GM18858 (cell line): ENCODE measurements around the gene CTSS.
"Not testable (repeated sequence)": the region's sequence is repeated elsewhere in the genome, so short reads cannot be mapped to it uniquely, and the experiment has no call there.

Experiments used
- ATAC-seq: cut with Tn5 transposase; IDR thresholded peaks from one replicate; pipeline ENCODE4 v1.9.1; 2021; ENCODE audit not compliant: unreplicated experiment

CTSS gene

DNA sequence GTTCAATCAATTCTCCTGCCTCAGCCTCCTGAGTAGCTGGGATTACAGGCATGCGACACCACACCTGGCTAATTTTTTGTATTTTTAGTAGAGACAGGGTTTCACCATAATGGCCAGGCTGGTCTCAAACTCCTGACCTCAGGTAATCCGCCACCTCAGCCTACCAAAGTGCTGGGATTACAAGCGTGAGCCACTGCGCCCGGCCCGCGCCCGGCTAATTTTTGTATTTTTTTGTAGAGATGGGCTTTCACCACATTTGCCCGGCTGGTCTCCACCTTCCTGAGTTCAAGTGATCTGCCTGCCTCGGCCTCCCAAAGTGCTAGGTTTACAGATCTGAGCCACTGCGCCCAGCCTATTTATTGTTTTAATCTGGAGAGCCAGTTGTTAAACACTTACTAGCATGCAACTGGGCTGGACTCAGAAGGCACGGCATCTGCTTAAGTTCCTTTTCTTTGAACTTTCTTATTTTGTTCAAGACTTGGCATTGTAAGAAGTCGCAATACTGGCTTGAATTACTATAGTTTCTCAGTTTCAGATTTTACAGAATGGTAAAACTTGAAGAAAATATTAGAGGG is 10.4 kb upstream of the CTSS start:
- ATAC-seq: not testable (repeated sequence)

DNA sequence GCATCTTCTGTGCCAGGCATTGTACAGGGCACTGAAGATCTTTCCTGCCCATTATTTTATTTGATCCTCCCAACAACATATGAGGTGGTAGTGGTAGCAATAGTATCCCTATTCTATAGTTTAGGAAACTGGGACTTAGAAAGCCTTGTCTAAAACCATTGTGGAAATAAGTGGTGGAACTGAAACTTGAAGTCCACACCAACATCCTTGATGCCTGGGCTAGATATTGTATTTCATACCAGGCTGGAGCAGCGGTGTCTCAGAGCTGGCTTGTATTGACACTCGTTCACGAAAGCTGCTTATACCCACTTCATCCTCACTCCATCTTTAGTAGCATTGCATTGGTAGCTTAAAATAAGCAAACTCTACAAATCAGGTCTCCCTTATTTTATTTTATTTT is 9.7 kb upstream of the CTSS start:
- ATAC-seq: no peak

DNA sequence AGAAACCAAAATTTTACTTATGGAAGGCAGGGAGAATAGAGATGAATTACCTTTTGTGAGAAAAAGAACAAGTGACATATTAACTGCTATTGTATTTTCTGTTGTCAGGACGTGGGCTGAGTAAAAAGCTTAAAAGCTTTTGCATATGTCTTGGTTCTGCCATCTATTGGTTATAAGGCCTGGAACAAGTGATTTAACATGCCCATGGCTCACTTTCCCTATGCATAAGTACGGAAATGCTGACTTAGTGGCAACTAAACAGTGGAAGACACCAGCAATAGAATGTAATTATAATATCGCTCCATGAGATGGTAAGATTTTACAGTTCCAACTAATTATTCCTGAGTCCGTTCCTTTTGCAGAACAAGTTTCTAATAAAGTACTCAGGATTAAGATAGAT is 6.7 kb upstream of the CTSS start:
- ATAC-seq: no peak

DNA sequence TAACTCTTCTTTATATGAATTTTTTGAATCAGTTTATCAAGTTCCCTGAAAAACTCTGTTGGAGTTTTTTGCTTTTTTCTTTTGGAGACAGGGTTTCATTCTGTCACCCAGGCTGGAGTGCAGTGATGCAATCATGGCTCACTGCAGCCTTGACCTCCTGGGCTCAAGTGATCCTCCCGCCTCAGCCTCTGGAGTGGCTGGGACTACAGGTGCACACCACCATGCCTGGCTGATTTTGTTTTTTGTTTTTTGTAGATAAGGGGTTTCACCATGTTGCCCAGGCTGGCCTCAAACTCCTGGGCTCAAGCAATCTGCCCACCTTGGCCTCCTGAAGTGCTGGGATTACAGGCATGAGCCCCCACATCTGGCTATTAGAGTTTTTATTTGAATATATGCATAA is 2.1 kb upstream of the CTSS start:
- ATAC-seq: not testable (repeated sequence)

DNA sequence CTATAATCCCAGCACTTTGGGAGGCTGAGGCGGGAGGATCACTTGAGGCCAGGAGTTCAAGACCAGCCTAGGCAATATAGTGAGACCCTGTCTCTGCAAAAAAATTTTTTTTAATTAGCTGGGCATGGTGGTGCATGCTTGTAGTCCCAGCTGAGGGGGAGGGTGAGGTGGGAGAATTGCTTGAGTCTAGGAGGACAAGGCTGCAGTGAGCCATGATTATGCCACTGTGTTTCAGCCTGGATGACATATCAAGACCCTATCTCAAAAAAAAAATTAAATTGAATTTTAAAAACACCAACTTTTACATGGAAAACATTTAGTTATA is 361 bp upstream of the CTSS start:
- not testable (repeated sequence) for ATAC-seq

DNA sequence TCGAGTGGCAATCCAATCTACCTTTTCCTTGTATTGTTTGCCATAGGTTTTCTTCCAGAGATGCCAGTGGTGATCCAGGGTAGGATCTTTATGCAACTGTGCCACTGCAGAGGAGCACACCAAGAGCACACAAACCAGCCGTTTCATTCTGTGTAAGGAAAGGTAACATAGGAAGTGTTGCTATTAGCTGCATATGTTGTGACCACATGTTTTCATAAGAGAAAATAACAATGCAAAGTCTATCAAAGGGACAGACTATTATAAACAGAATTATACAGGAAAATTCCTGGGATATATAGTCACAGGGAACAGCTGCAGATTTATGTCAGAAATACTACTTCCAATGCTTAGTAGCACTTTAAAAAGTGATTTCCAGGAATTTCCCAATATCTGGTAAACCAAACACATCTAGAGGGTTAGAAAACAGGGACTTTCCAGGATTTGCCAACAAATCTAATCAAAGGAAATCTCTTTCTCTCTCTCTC is 919 bp downstream of the CTSS start:
- no peak for ATAC-seq

DNA sequence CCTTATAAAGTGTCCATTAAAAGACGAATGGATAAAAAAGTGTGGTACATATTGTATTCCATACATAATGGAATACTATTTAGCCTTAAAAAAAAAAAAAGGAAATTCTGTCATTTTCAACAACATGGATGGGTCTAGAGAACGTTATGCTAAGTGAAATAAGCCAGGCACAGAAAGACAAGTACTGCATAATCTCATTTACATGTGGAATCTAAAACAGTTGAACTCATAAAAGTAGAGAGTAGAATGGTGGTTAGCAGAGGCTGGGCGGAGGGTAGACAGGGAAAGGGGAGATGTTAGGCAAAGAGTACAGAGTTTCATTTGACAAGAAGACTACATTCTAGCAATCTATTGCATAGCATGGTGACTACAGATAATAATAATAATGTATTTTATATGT is 2.6 kb downstream of the CTSS start:
- ATAC-seq: no peak

DNA sequence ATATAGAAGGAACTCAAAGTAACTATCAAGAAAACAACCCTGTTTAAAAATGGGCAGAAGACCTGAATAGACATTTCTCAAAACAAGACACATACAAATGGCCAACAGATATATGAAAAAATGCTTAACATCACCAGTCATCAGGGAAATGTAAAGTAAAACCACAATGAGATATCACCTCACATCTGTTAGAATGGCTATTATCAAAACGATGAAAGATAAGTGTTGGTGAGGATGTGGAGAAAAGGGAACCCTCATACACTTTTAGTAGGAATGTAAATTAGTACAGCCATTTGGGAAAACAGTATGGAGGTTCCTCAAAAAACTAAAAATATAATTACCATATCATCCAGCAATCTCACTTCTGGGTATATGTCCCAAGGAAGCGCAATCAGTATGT is 3.0 kb downstream of the CTSS start:
- ATAC-seq: no peak

DNA sequence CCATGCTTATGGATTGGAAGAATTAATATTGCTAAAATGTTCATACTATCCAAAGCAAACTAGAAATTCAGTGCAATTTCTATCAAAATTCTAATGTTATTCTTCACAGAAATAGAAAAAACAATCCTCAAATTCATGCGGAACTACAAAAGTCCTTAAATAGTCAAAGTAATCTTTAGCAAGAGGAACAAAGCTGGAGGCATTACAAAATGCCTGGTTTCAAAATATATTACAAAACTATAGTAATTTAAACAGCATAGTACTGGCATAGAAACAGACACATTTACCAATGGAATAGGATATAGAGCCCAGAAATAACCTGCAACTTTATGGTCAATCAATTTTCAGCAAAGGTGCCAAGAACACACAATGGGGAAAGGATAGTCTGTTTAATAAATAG is 3.8 kb downstream of the CTSS start:
- no peak for ATAC-seq

DNA sequence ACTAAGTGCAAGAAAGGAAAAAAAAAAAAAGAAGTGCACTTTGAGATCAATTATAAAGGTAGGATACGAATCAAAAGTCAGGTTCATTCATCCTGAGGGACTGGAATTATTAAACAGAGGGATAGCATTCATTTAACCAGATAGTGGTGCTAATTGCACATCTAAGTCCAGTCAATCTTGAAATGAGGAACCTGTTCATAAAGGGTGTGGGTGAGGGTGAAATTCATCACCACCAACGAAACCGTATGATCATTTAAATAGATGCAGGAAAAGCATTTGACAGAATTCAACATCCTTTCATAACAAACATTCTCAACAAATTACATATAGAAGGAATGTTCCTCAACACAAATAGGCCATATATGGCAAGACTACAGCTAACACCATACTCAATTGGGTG is 5.6 kb downstream of the CTSS start:
- ATAC-seq: no peak

DNA sequence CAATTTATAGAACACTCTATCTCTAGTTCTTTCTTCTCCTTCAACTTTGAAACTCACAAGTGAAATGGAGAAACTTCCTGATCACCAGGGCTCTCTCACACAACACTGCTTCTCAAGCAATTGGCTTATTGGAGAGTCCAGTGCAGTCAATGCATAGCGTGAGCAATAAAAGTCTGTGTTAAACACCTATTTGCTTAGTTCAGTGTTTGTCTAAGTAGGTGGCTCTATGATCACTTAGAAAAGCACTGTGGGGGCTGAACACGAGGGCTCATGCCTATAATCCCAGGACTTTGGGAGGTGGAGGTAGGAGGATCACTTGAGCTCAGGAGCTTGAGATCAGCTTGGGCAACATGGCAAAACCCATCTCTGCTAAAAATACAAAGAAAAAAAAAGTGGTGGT is 12.2 kb downstream of the CTSS start:
- no peak for ATAC-seq

DNA sequence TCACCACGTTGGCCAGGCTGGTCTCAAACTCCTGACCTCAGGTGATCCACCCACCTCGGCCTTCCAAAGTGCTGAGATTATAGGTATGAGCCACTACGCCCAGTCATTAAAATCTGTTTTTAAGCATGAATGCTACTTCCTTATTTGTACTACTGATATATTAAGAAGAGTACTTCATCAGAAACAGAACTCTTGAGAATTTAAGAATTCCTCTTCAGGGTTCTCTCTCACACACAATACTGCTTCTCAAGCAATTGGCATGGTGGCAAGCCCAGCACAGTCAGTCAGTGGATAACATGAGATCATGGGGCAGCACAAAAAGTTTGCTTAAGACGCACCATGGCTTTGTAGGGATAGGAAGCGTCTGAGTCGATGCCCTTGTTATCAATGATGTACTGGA is 14.1 kb downstream of the CTSS start:
- ATAC-seq: no peak

DNA sequence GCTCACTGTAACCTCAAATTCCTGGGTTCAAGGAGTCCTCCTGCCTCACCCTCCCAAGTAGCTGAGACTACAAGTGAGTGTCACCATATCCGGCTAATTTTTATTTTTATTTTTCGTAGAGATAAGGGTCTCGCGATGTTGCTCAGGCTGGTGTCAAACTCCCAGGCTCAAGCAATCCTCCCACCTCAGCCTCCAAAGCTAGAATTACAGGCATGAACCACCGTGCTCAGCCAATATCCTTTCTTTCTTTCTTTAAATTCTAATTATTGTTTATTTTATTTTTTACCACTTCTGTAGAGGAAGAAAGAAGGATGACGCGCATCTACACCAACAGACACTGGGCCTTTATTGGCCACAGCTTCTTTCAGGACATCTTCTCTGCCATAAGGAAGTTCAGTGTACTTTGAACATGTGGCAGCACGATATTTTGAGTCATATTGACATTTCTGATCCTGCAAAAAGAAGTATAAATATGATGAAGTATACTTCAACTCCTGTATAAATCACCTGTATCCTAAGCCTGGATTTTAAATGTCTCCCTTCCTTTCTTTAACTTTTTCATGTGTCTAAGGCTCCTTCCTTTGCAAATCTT is 15.8 kb downstream of the CTSS start:
- ATAC-seq: no peak

DNA sequence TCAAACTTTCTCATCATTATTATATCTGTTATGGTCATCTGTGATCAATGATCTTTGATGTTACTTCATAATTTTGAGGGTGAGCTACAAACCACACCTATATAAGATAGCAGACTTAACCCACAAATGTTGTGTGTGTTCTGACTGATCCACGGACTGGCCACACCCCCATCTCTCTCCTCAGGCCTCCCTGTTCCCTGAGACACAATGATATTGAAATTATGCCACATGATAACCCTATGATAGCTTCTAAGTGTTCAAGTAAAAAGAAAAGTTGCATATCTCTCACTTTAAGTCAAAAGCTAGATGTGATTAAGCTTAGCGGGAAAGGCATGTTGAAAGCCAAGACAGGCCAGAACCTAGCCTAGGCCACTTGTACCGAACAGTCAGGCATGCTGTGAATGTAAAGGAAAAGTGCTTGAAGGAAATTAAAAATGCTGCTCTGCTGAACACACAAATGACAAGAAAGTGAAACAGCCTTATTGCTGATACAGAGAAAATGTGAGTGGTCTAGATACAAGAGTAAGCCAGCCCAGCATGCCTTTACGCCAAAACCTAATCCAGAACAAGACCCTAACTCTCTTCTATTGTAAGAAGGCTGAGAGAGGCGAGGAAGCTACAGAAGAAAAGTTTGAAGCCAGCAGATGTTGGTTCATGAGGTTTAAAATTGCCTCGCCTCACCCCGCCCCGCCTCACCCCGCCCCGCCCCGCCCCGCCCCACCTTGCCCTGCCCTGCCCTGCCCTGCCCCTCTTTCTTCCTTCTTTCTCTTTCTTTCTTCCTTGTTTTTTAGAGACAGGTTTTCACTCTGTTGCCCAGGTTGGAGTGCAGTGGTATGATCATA is 16.5 kb downstream of the CTSS start:
- ATAC-seq: no peak

DNA sequence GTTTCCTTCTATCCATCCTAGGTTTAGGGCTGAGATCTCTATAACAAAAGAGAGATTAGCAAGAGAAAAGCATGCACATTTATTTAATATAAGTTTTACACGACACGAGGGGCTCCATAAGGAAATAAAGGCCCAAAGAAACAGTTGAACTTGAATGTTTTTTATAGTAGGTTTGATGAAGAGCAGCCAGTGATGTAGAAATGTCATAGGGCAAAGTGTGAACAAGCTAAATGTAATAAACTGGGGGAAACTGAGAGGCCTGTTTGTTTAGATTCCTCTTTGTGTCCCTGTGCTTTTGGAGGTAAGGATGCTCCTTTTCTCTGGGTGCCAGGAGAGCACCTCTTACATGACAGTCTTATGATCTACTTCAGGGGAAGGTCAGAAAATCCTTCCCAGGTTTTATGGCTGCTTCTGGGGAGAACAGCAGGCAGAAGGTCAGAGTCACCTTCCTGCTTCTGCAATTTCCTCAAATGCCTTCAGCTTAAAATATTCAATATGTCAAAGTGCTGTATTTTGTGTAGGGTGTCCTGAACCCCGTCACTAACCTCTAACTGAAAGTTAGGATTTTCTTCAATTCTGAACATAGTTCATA is 35.4 kb downstream of the CTSS start:
- ATAC-seq: no peak

DNA sequence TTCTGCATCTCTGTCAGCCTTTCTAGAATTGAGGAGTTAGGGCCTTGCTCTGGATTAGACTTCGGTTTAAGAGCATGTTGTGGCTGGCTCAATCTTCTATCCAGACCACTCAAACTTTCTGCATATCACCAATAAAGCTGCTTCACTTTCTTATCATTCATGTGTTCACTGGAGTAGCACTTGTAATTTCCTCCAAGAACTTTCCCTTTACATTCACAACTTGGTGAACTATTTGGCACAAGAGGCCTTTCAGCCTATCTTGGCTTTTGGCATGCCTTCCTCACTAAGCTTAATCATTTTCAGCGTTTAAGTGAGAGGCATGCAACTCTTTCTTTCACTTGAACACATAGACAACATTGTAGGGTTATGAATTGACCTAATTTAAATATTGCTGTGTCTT is 41.2 kb downstream of the CTSS start:
- ATAC-seq: no peak

DNA sequence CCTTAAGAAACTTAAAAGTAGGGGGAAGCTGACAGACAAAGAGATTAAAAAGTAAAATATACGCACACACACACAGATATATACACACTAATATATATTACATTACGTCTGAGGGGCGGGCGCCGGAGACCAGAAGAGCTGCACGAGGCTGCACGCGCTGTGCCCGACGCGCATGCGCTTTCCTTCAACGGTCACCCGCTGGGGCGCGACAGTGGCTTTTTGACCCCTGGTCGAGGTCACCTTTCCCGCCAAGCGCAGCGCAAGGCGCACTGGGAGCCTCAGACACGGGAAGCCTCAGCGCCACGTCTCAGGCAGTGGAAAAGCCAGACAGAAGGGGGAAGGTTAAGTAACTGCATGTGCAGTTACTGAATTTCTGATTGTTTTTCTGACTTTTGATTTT is 44.9 kb downstream of the CTSS start, which contains the start of gene HORMAD1:
TSS of gene HORMAD1 (minus strand) at position 193 of the 400 bp plus-strand sequence. CDS start 1,390 bp downstream, outside the sequence.
- no peak for ATAC-seq

DNA sequence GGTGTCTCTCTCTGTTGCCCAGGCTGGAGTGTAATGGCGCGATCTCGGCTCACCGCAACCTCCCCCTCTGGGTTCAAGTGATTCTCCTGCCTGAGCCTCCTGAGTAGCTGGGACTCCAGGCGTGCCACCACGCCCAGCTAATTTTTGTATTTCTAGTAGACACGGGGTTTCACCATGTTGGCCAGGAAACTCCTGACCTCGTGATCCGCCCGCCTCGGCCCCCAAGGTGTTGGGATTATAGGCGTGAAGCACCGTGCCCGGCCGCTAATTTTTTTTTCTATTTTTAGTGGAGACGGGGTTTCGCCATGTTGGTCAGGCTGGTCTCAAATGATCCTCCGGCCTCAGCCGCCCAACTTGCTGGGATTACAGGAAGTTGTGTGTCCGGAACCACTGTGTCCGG is 45.5 kb downstream of the CTSS start:
- ATAC-seq: no peak

DNA sequence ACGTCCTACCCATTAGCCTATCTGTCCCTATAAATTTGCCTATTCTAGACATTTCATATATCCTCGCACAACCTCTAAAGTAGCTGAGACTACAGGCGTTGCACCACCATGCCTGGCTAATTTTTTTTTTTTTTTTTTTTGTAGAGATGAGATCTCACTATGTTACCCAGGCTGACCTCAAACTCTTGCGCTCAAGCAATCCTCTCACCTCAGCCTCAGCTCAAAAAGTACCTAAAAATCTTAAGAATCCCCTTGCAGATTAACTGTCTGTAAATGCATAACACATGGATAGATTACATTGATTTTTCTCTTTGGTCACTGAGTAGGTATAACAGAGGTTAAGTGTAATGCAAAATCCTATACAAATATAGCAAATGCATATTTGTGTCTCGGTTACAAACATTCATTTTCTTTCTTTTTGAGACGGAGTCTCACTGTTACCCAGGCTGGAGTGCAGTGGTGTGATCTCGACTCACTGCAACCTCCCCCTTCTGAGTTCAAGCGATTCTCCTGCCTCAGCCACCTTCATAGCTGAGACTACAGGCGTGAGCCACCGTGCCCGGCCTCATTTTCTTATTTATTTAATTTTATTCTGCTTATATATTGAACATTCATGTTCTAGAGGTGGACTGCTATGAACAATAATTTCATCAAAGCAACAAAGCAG is 47.2 kb downstream of the CTSS start:
- no peak for ATAC-seq

DNA sequence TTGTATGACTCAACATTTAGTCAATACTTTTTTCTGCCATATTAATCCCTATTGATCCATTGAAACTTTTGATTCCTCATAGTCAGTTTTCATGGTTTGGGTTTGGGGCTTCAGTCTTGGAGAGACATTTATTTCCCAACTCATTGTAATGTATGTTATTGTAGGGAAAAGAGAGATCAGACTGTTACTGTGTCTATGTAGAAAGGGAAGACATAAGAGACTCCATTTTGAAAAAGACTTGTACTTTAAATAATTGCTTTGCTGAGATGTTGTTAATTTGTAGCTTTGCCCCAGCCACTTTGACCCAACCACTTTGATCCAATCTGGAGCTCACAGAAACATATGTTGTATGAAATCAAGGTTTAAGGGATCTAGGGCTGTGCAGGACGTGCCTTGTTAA is 56.5 kb downstream of the CTSS start:
- not testable (repeated sequence) for ATAC-seq

DNA sequence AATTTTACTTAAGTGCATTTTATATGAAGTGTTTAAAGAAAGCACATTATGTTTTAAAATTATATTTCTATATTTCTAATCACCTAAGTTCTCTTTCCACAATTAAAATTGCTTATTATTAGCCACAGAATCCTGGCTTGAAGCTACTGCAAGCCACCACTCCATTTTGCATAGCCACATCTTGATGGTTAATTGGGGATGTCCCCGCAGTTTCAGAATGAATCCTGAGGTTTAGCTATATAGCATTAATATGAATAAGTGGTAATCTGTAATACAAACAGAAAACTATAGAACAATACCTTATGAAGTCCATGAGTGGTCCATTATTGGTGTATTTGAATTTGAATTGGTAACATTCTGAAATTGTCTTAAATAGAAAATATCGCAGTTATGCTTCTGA is 57.0 kb downstream of the CTSS start:
- ATAC-seq: peak; percentile 53
